Astrocyte (in vitro differentiated cells and primary cell): Measurements from ENCODE around the gene MON1B. TPM values are rescaled to one million over a fixed set of nuclear protein-coding genes. Genes with fewer than 3 reads are reported as not detected.

ENCODE experiments used
- DNase-seq: peaks from one replicate; pipeline ENCODE4 v3.0.0-alpha.2; 2010; ENCODE audit warnings: low read depth
- FAIRE-seq: peaks from 2 replicates; lab custom pipeline; 2011; peaks lifted over from hg19 to GRCh38; lab: Jason Lieb, UNC
- H2AFZ ChIP-seq: 2 replicates; pipeline ENCODE4 v1.6.0; 2012; ENCODE audit warnings: low read depth, low read length, inconsistent platforms
- H3K27ac ChIP-seq: 2 replicates; pipeline ENCODE4 v1.5.1; 2011; ENCODE audit warnings: low read depth, low read length, inconsistent platforms
- H3K27me3 ChIP-seq: 2 replicates; pipeline ENCODE4 v1.6.0; 2011; ENCODE audit warnings: low read length, inconsistent platforms; ENCODE audit not compliant: insufficient read depth
- H3K36me3 ChIP-seq: 2 replicates; pipeline ENCODE4 v1.5.1; 2011; ENCODE audit warnings: low read length, inconsistent platforms; ENCODE audit not compliant: insufficient read depth
- H3K4me1 ChIP-seq: 2 replicates; pipeline ENCODE4 v1.5.1; 2011; ENCODE audit warnings: low read length, inconsistent platforms; ENCODE audit not compliant: insufficient read depth
- H3K4me2 ChIP-seq: 2 replicates; pipeline ENCODE4 v1.6.0; 2012; ENCODE audit warnings: low read length, inconsistent platforms
- H3K4me3 ChIP-seq: 2 replicates; pipeline ENCODE4 v1.5.1; 2011; ENCODE audit warnings: low read depth, mild to moderate bottlenecking, low read length, inconsistent platforms; ENCODE audit not compliant: insufficient read depth
- H3K79me2 ChIP-seq: 2 replicates; pipeline ENCODE4 v1.6.0; 2012; ENCODE audit warnings: mild to moderate bottlenecking, low read length, inconsistent platforms; ENCODE audit not compliant: insufficient read depth
- H3K9ac ChIP-seq: 2 replicates; pipeline ENCODE4 v1.6.0; 2012; ENCODE audit warnings: mild to moderate bottlenecking, low read length, inconsistent platforms
- H3K9me3 ChIP-seq: 2 replicates; pipeline ENCODE4 v1.5.1; 2012; ENCODE audit warnings: low read depth, mild to moderate bottlenecking, low read length, inconsistent platforms; ENCODE audit not compliant: insufficient read depth
- H4K20me1 ChIP-seq: 2 replicates; pipeline ENCODE4 v1.6.0; 2012; ENCODE audit warnings: low read length, inconsistent platforms; ENCODE audit not compliant: insufficient read depth
- H3K27ac Mint-ChIP-seq: one replicate; pipeline ENCODE4 v1.8.0; 2021; ENCODE audit warnings: mild to moderate bottlenecking, mixed read lengths; ENCODE audit not compliant: unreplicated experiment
- H3K27me3 Mint-ChIP-seq: one replicate; pipeline ENCODE4 v1.8.0; 2021; ENCODE audit warnings: low read depth, mixed read lengths; ENCODE audit not compliant: unreplicated experiment
- H3K36me3 Mint-ChIP-seq: one replicate; pipeline ENCODE4 v1.8.0; 2021; ENCODE audit warnings: low read depth, mixed read lengths; ENCODE audit not compliant: unreplicated experiment
- H3K4me1 Mint-ChIP-seq: one replicate; pipeline ENCODE4 v1.8.0; 2021; ENCODE audit warnings: low read depth, mixed read lengths; ENCODE audit not compliant: unreplicated experiment
- H3K4me3 Mint-ChIP-seq: one replicate; pipeline ENCODE4 v1.8.0; 2021; ENCODE audit warnings: mild to moderate bottlenecking, moderate library complexity, mixed read lengths; ENCODE audit not compliant: unreplicated experiment
- H3K9me3 Mint-ChIP-seq: one replicate; pipeline ENCODE4 v1.8.0; 2021; ENCODE audit warnings: mild to moderate bottlenecking, mixed read lengths; ENCODE audit not compliant: unreplicated experiment
- CTCF ChIP-seq: IDR thresholded peaks from 2 replicates; pipeline ENCODE4 v1.5.1; 2011; ENCODE audit warnings: low read depth, mild to moderate bottlenecking, inconsistent platforms, low read length, moderate library complexity; ENCODE audit not compliant: insufficient read depth
- EZH2 ChIP-seq: IDR thresholded peaks from 2 replicates; pipeline ENCODE4 v1.6.1; 2012; ENCODE audit warnings: mild to moderate bottlenecking, low read length, inconsistent platforms; ENCODE audit not compliant: insufficient read depth
- total RNA-seq: library from RNA; stranded (reverse); gene quantifications from 2 replicates; pipeline ENCODE4 v1.2.1, GENCODE V29; 2021

MON1B gene
- total RNA-seq, 1 donor from 2014 or later: 40.5 TPM

- Mint-ChIP-seq H3K36me3 (no peaks in the 10 kb centered on the region), H3K27ac (no peak overlapping the region), H3K9me3 (no peaks in the 10 kb centered on the region), H3K27me3 (peaks cover 6% of the 10 kb centered on the region), H3K4me3 (peak overlapping the region; percentile 79), H3K4me1 (peaks cover 7% of the 10 kb centered on the region)
- no peak for DNase-seq
- peaks cover 16% of the 10 kb centered on the region for H3K4me1 ChIP-seq
- H3K4me3 ChIP-seq: peak overlapping the region; percentile 64
- H3K27ac ChIP-seq: peak overlapping the region; percentile 58
- no peaks in the 10 kb centered on the region for H3K27me3 ChIP-seq
- H3K79me2 ChIP-seq: no peaks in the 10 kb centered on the region
- H3K4me2 ChIP-seq: peak overlapping the region; percentile 92
- H3K9ac ChIP-seq: peak overlapping the region; percentile 76
- TF ChIP-seq CTCF (no peak), EZH2 (peak; percentile 26)
- peak overlapping the region; percentile 87 for H2AFZ ChIP-seq
- H4K20me1 ChIP-seq: no peaks in the 10 kb centered on the region
- H3K9me3 ChIP-seq: no peaks in the 10 kb centered on the region
- no peaks in the 10 kb centered on the region for H3K36me3 ChIP-seq
- FAIRE-seq: no peak
Observed at GRCh38 chr16:77212741-77213541, 22.0 kb downstream of the MON1B start.

- Histone ChIP-seq H3K9ac (peak overlapping the region; percentile 76), H4K20me1 (no peaks in the 10 kb centered on the region), H3K4me1 (peaks cover 16% of the 10 kb centered on the region), H3K9me3 (no peaks in the 10 kb centered on the region), H3K4me2 (peak overlapping the region; percentile 92), H3K79me2 (no peaks in the 10 kb centered on the region), H2AFZ (no peak overlapping the region), H3K36me3 (no peaks in the 10 kb centered on the region), H3K27ac (peak overlapping the region; percentile 58), H3K27me3 (no peaks in the 10 kb centered on the region), H3K4me3 (no peak overlapping the region)
- H3K4me3 Mint-ChIP-seq: peak overlapping the region; percentile 79
- H3K36me3 Mint-ChIP-seq: no peaks in the 10 kb centered on the region
- DNase-seq (peak; percentile 96), FAIRE-seq (peak; percentile 79)
- no peaks in the 10 kb centered on the region for H3K9me3 Mint-ChIP-seq
- peaks cover 6% of the 10 kb centered on the region for H3K27me3 Mint-ChIP-seq
- TF ChIP-seq EZH2: no peak
- TF ChIP-seq CTCF: no peak
- H3K27ac Mint-ChIP-seq: peak overlapping the region; percentile 83
- H3K4me1 Mint-ChIP-seq: peaks cover 7% of the 10 kb centered on the region
Observed at GRCh38 chr16:77213542-77214106, 22.6 kb downstream of the MON1B start.
